OCI-LY7 (cell line): ENCODE measurements around the gene HIPK3.

Experiments
- EZH2phosphoT487 ChIP-seq: fragments of 200-600 bp; sonication (generic); IDR thresholded peaks from 2 replicates; pipeline ENCODE4 v1.6.1; 2018; ENCODE audit warnings: low read depth, borderline replicate concordance, mild to moderate bottlenecking, mixed run types, antibody characterized with exemption, low read length, moderate library complexity, mixed read lengths
- TF ChIP-seq, protein P1 (sequence below): fragments of 200-600 bp; sonication (generic); conservative IDR thresholded peaks from 2 replicates; pipeline ENCODE4 v1.5.1; 2014; ENCODE audit warnings: mild to moderate bottlenecking, antibody characterized with exemption, low read length, moderate library complexity, mixed read lengths

DNA sequence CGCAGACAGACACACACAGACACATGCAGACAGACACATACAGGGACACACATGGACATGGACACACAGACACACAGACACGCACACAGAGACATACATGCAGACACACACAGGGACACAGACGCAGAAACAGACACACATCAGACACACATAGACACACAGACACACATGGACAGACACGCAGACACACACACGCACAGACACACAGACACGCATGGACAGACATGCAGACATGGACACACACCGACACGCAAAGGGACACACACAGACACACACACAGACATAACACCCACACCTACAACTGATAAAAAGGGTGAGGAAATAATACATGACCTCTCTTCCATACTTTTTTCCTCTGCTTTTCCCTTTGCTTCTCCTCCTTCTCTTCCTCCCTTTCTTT is 146.2 kb downstream of the HIPK3 start:
- TF ChIP-seq, protein P1, sequence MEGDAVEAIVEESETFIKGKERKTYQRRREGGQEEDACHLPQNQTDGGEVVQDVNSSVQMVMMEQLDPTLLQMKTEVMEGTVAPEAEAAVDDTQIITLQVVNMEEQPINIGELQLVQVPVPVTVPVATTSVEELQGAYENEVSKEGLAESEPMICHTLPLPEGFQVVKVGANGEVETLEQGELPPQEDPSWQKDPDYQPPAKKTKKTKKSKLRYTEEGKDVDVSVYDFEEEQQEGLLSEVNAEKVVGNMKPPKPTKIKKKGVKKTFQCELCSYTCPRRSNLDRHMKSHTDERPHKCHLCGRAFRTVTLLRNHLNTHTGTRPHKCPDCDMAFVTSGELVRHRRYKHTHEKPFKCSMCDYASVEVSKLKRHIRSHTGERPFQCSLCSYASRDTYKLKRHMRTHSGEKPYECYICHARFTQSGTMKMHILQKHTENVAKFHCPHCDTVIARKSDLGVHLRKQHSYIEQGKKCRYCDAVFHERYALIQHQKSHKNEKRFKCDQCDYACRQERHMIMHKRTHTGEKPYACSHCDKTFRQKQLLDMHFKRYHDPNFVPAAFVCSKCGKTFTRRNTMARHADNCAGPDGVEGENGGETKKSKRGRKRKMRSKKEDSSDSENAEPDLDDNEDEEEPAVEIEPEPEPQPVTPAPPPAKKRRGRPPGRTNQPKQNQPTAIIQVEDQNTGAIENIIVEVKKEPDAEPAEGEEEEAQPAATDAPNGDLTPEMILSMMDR = no peak
- no peak for TF ChIP-seq EZH2phosphoT487
